ENCODE measurements around the gene CUZD1.

DNA sequence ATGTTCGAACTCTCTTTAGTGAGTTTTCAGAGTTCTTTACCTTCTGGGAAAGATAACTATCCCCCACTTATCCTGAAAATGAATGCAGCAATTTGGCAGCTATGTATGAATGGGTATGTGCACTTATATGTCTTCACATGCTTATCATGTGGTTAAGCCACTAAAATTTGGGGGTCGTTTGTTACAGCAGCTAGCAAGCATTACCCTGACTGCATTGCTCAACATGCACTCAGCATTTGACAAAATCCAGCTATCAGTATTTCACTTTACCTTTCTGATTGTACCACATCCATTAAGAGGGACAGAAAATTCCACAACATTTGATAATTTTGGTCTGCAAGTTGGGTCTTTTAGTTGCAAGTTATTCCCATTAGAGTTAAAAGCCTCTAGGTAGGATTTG is 9.7 kb downstream of the CUZD1 start:
- no peak for TF ChIP-seq ZNF724P (CRISPR knock-in tag; IDR thresholded peaks at IDR 0.05; ENCODE audit: borderline replicate concordance)
- TF ChIP-seq, protein P1, sequence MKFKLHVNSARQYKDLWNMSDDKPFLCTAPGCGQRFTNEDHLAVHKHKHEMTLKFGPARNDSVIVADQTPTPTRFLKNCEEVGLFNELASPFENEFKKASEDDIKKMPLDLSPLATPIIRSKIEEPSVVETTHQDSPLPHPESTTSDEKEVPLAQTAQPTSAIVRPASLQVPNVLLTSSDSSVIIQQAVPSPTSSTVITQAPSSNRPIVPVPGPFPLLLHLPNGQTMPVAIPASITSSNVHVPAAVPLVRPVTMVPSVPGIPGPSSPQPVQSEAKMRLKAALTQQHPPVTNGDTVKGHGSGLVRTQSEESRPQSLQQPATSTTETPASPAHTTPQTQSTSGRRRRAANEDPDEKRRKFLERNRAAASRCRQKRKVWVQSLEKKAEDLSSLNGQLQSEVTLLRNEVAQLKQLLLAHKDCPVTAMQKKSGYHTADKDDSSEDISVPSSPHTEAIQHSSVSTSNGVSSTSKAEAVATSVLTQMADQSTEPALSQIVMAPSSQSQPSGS (CRISPR knock-in tag; IDR thresholded peaks at IDR 0.05), result no peak
- TF ChIP-seq FOXJ3 (CRISPR knock-in tag; IDR thresholded peaks at IDR 0.05; ENCODE audit: borderline replicate concordance), result no peak
- TF ChIP-seq ZNF225 (CRISPR knock-in tag; IDR thresholded peaks at IDR 0.05), result no peak
- no peak for TF ChIP-seq PITX1 (CRISPR knock-in tag; IDR thresholded peaks at IDR 0.05)
- TF ChIP-seq MXD4 (CRISPR knock-in tag; IDR thresholded peaks at IDR 0.05), result no peak
- TF ChIP-seq, protein P2, sequence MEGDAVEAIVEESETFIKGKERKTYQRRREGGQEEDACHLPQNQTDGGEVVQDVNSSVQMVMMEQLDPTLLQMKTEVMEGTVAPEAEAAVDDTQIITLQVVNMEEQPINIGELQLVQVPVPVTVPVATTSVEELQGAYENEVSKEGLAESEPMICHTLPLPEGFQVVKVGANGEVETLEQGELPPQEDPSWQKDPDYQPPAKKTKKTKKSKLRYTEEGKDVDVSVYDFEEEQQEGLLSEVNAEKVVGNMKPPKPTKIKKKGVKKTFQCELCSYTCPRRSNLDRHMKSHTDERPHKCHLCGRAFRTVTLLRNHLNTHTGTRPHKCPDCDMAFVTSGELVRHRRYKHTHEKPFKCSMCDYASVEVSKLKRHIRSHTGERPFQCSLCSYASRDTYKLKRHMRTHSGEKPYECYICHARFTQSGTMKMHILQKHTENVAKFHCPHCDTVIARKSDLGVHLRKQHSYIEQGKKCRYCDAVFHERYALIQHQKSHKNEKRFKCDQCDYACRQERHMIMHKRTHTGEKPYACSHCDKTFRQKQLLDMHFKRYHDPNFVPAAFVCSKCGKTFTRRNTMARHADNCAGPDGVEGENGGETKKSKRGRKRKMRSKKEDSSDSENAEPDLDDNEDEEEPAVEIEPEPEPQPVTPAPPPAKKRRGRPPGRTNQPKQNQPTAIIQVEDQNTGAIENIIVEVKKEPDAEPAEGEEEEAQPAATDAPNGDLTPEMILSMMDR (CRISPR knock-in tag; IDR thresholded peaks at IDR 0.05), result no peak
